HS-5 (cell line): Measurements from ENCODE around the gene DCAF8L2.
"Not testable (repeated sequence)": the region's sequence is repeated elsewhere in the genome, so short reads cannot be mapped to it uniquely, and the experiment has no call there.

ENCODE experiments used
- DNase-seq: peaks from one replicate; pipeline ENCODE4 v3.0.0-alpha.2; 2012; ENCODE audit warnings: low read depth

Gene DCAF8L2

DNA sequence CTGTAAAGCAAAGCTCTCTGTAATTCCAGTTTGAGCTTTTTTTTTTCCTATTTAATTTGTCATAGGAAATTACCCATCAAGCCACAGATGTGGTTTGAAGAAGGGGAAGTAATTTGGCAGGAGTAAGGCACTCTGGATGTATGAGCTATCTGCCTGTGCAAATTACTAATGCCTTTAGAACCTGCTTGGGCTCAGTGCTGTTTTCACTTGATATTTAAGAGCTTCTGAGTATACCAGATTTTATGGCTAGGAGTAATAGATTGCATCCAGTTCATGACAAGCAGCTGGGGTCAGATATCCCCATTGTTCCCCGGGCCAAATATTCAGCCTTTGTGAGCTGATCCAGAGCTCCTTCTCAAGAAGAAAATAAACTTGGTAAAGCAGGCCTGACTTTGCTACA is 89.1 kb downstream of the DCAF8L2 start:
- DNase-seq, result peak; percentile 15

DNA sequence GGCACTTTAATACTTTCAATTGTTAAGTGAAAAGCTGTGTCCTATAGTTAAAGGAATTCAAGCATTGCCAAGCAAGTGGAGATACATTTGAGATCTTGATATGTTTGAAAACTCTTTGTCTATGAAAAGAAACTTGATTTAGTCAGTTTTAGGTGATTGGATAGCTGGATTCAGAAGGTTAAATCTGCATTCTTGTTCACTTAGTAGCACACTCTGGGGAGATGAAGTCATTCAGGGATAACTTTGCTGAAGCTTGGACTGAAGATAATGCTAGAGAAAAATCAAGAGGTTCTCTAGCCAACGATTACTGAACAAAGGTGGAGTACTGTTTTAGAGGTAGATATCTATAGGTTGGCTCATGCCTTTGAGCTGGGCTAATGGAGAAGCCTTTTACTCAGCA is 90.6 kb downstream of the DCAF8L2 start:
- peak; percentile 25 for DNase-seq

DNA sequence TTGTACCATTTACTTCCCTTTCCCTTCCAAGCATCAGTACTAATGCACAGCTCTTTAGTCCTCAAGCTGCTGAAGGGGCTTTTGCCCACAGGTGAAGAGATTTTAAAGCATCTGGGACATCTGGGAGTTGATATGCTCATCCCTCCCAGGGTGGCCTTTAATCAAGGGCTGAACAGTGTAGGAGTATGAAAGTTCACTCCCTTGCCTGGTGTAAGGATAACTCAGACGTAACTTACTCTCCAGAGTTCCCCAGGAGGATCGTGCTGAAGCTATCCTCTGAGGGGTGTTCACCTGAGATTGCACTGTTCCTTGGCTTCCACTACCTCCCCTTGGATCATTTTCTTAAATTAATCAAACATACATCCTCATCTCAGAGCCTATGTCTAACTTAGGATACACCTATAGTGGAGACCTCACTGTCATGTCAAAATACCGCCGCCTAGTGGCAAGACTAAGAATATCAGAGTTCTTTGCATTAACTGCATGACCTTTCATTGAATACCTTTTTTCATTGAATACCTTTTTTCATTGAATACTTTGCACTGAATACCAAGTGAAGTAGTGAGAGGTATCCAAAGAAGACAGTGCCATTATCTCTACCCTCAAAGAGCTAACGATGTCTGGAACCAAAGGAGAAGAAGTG is 93.5 kb downstream of the DCAF8L2 start:
- DNase-seq, result not testable (repeated sequence)

DNA sequence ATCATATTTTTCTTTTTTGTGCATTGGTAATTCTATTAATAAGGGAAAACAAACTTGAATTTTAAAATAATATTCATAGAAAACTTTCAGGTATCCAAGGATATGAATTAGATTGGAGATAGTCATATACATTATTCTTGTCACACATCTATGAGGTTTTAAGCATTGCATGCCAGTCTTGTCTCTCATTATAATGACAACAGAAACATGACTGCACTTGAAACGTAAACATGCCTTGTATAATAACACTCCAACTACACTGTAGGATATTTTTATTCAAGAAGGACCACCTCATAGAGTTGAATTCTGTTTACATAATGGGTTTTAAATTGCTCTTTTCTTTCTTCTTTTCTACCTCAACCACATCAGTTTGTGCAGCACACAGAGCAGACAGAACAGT is 104.5 kb downstream of the DCAF8L2 start:
- DNase-seq, result no peak

DNA sequence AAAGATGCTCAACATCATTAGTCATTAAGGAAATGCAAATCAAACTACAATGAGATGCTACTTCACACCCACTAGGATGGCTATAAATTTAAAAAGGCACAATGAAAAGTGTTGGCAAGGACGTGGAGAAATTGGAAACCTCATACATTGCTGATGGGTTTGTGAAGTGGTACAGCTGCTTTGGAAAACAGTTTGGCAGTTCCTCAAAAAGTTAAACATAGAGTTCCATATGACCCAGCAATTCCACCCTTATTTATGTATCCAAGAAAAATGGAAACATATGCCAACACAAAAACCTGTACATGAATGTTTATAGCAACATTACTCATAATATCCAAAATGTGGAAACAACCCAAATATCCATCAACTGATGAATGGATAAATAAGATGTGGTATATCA is 116.4 kb downstream of the DCAF8L2 start:
- DNase-seq, result no peak

DNA sequence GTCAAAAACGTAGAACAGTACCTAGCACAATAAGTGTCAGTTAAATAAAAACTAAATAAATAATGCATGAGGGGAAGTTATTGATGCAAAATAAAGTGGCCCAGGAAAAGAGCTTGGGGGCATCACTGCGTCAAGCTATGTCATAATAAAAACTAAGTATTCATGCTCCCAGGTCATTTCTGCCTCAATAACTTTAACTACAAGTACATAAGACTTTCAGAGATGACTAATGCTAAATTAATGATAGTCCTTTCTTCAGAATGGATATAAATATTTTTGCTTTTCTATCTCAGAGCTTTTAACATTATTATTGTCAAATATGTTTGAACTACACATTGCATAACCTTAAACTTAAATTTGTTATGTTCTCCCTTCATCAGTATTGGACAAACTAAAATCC is 125.5 kb downstream of the DCAF8L2 start:
- no peak for DNase-seq

DNA sequence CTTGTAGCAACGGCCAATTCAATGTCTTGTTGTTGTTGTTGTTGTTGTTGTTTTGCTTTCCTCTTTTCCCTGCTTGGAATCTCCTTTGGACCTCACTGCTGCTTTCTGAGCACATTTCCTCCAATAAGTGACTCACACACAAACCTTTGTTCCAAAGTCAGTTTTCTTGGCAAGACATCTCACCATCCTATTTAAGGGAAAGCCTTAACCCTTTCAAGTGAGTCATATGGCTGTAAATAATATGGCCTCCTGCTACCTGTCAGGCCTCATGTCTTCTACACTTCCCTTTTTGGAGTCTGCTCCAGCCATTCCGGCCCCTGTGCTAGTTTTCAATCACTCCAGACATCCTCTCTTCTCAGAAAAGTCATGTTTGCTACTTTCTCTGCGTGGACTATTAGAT is 138.1 kb downstream of the DCAF8L2 start:
- peak; percentile 11 for DNase-seq

DNA sequence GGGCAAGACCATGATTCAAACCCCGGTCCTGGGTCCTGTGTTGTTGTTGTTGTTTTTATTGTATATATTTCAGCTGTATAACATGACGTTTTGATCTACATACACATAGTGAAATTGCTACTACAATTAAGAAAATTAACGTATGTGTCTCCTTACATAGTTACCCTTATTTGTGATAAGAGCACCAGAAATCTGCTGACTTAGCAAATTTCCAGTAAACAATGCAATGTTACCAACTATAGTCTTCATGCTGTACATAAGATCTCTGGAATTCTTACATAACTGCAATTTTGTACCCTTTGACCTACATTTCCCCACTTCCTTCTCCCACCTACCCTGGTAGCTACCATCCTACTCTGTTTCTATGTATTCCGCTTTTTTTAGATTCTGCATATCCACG is 141.8 kb downstream of the DCAF8L2 start:
- no peak for DNase-seq

DNA sequence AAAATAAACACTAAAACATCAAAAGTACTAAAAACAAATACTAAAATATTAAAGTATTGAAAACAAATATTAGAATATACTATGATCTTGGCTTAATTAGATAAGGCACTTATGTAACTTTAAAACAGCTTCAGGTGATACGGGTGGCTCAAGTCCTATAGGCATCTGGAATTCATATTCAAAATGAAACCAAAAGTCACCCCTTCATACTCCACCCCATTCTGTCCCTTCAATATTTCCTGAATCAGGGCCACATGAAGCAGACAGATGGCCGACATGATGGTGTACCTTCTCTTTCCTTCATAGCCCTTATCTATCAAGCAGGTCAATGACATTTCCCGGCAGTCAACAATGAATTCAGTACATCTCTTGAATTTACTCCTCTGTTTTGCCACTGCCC is 145.8 kb downstream of the DCAF8L2 start:
- no peak for DNase-seq

DNA sequence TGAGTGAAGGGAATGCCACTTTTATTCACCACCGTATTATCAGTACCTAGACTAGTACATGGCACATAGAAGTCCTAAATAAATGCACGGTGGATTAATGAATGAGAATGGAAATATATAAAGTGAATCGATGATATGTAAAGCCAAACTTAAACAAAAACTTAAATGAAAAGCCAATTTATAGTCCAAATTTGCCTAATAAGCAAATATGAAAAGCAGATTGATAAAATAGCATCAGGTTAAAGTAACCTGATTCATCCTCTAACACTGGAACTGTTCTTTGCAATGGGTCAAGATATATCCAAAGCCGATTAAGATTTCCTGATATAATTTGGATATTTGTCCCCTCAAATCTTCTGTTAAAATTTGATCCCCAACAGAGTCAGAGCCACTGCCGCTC is 150.8 kb downstream of the DCAF8L2 start:
- DNase-seq, result no peak

DNA sequence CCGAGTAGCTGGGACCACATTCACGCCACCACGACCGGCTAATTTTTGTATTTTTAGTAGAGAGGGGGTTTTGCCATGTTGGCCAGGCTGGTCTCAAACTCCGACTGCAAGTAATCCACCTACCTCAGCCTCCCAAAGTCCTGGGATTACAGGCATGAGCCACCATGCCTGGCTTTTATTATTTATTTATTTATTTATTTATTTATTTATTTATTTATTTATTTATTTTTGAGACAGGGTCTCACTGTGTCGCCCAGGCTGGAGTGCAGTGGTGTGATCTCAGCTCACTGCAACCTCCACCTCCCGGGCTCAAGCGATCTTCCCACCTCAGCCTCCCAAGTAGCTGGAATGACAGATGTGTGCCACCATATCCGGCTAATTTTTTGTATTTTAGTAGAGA is 153.4 kb downstream of the DCAF8L2 start:
- not testable (repeated sequence) for DNase-seq

DNA sequence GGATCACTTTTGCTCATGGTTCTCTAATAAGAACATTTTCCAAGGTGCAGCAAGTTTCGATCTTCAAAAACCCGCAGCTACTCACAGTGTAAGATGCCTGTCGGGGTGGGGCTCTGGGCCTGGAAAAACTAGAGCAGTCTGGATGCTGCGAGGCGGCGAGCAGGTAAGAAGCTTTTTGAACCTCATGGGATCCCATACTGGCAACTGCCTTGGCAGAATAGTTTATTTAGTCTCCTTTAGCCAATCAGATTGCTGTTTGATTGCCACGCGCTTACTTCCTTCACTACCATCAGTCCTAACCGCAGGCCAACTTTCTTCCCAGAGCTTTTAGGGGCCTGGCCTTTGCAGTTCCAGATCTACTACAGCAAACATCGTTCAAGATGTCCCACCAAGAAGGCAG is 156.4 kb downstream of the DCAF8L2 start:
- no peak for DNase-seq

DNA sequence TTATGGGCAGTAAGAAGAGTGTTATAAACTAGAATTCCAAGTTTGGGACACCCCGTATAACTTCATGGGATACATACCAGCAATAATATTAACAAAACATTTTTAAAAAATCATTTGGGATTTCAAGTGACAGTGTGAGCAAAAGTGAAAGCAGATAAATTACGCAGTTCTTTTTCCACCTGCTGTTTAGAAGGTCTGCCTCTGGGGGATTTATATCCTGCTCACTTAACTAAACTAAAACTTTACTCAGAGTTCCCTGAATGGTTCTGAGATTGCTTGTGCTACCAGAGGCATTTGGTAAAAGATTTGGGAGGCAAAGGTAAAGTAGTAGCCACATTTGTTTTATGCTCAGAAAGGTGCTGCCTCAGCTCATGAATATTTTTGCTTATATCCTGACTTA is 160.2 kb downstream of the DCAF8L2 start:
- not testable (repeated sequence) for DNase-seq

DNA sequence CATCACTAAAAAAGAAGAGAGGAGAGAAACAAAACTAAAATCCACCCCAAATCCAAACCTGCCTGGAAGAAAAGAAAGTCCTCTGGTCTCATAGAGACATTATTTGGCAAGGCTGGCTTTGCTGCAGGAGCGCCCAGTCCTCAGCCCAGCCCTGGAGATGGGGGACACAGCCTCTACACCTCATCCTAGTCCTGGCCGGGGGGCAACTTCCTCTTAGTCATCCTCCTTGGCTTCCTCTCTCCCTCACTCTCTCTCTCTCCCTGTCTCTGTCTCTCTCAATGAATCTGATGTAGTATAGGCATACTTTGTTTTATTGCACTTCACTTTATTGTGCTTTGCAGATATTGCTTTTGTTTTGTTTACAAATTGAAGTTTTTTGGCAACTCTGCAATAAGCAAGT is 161.8 kb downstream of the DCAF8L2 start:
- no peak for DNase-seq

DNA sequence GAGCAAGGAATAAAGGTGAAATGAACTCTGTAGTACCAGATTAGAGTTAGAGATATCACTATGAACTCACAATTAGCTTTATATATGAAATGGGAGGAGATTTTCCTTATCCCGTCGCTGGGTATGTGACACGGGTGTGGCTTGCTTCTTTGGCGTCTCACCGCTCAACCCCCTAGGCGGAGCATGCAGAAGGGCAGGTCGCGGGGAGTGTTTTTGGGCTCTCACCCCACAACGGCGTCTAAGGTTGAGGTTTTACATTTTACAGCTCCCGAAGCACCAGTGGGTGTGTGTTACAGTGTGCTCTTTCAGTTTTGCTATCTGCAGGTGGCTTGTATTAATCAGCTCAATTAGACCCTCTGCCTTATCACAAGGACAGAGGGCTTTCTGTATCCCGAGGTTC is 175.6 kb downstream of the DCAF8L2 start:
- DNase-seq, result no peak

DNA sequence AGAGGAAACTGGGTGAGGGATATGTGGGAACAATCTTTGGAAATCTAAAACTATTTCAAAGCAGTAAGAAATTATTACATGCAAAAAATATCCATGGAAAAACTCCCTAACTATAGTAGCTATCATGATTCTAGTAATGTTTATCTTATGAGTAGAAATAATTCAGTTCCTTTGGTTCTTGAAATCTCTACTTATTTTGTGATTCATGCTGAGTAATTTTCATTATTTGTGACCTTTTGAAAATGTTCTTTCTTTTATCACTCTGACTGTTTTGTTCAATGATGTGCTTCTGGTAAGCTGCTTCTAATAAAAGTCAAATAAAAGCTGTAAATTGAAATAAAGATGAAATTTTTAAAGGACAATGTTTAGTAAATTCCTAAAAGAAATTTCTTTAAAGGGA is 177.2 kb downstream of the DCAF8L2 start:
- DNase-seq, result no peak

DNA sequence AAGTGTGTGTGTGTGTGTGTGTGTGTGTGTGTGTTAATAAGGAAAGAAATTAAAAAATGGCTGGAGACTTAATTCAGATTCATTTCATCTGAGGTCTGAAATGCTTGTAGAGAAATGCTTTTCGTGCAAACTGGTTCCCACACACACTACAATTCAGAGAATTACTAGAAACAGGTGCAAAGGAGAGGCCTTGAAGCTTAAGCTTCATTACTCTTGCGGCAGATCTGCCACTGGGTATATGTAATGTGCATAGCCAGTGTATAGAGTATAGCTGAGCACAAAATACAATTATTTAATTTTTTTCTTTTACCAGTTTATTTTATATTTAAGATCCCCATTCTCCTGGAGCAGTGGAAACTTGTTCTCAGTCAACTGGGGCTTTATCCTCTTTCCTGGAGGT is 185.8 kb downstream of the DCAF8L2 start:
- no peak for DNase-seq

DNA sequence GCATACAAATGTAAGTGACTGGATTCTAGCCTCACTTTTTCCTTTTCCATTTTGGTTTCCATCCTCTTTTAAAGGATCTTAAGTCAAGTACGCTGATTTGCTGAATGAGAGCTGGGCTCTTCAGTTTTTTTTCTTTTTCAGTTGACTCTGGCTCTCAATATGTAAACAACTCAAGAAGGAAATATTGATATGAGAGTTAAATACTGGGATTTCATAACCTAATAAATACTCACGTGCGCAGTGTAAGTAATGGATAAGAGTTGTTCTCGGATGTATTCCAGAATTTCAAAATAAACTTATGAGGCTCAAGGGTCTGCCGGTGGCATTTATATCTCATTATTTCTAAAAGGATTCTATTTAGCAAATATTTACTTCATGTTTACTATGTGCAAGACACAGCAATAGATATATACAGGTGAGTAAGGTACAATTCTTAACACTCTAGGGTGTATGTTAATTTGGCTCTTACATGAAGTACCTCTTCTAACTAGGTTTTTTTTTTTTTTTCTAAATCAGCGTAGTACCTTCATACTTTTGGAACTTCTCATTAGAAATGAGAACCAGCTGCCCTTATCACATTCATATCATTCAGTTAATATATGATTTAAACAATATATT is 206.6 kb downstream of the DCAF8L2 start:
- DNase-seq, result no peak

DNA sequence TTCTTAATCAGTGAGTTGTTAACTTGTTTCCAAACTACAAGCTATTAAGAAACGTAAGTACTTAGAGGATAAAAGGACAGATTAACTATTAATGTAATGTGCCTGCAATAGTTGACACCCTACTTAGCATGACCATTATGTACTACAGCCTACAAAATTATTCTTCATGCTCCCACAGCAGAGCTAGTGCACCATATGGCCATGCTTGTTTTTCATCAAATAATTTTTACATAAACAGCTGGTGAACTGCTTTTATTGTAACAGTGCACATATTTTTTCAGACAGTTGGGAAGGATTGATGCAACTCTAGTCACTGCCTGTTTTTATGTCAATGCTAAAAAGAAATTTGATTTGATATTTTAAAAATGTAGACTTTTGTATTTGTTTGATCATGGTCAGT is 207.4 kb downstream of the DCAF8L2 start:
- DNase-seq, result no peak
